ENCODE data around the gene ISY1.

The ISY1 gene

DNA sequence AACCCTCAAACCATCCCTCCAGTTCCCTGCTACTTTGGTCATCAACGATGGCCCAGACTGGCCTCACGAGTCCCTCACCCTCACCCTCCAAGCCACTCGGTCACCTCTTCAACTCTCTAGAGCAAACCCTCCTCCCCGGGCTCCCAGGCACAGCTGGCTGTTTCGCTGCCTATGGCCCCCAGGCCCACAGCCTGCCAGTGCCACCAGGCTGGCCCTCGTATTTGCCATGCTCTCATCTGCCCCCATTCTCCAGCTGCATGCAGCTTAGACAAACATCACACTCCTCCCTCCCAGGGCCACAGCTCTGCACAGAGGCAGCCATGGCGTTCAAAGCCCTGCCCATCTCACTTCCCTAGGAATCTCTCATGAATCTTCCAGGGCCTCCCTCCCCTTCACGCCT, 53.1 kb downstream of the ISY1 start:
- no peak overlapping the region for H3K4me3 ChIP-seq (ENCODE audit: low read depth, low read length, poor library complexity, severe bottlenecking)
- H3F3A ChIP-seq (ENCODE audit: insufficient read depth, low read length) = no peaks in the 10 kb centered on the region
- no peak for TF ChIP-seq EZH2 (IDR thresholded peaks at IDR 0.05; ENCODE audit: borderline replicate concordance, low read length)
- TF ChIP-seq, protein P1, sequence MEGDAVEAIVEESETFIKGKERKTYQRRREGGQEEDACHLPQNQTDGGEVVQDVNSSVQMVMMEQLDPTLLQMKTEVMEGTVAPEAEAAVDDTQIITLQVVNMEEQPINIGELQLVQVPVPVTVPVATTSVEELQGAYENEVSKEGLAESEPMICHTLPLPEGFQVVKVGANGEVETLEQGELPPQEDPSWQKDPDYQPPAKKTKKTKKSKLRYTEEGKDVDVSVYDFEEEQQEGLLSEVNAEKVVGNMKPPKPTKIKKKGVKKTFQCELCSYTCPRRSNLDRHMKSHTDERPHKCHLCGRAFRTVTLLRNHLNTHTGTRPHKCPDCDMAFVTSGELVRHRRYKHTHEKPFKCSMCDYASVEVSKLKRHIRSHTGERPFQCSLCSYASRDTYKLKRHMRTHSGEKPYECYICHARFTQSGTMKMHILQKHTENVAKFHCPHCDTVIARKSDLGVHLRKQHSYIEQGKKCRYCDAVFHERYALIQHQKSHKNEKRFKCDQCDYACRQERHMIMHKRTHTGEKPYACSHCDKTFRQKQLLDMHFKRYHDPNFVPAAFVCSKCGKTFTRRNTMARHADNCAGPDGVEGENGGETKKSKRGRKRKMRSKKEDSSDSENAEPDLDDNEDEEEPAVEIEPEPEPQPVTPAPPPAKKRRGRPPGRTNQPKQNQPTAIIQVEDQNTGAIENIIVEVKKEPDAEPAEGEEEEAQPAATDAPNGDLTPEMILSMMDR (IDR thresholded peaks at IDR 0.05; ENCODE audit: low read length) = no peak
- peaks cover 15% of the 10 kb centered on the region; the same call in 1 of the 2 replicates for H3K36me3 ChIP-seq (ENCODE audit: insufficient read depth, low read length)
- H3K9me3 ChIP-seq (ENCODE audit: low read length) = no peaks in the 10 kb centered on the region
- no peaks in the 10 kb centered on the region for H3K9me2 ChIP-seq (ENCODE audit: low read depth, low read length)
- no peak overlapping the region for H3K4me2 ChIP-seq (ENCODE audit: low read length)
- H3K27me3 ChIP-seq (ENCODE audit: insufficient read depth, low read length) = no peaks in the 10 kb centered on the region
- no peaks in the 10 kb centered on the region for H3K79me2 ChIP-seq (ENCODE audit: insufficient read depth, low read length)
- no peaks in the 10 kb centered on the region for H4K20me1 ChIP-seq (ENCODE audit: insufficient read depth, low read length)
- no peak overlapping the region for H3K9ac ChIP-seq (ENCODE audit: low read length)
- peaks cover 35% of the 10 kb centered on the region for H3K4me1 ChIP-seq (ENCODE audit: insufficient read depth, low read length, severe bottlenecking)
- H2AFZ ChIP-seq (ENCODE audit: low read length) = no peak overlapping the region
- no peak overlapping the region for H3K27ac ChIP-seq (ENCODE audit: low read depth, low read length, poor library complexity, severe bottlenecking)

DNA sequence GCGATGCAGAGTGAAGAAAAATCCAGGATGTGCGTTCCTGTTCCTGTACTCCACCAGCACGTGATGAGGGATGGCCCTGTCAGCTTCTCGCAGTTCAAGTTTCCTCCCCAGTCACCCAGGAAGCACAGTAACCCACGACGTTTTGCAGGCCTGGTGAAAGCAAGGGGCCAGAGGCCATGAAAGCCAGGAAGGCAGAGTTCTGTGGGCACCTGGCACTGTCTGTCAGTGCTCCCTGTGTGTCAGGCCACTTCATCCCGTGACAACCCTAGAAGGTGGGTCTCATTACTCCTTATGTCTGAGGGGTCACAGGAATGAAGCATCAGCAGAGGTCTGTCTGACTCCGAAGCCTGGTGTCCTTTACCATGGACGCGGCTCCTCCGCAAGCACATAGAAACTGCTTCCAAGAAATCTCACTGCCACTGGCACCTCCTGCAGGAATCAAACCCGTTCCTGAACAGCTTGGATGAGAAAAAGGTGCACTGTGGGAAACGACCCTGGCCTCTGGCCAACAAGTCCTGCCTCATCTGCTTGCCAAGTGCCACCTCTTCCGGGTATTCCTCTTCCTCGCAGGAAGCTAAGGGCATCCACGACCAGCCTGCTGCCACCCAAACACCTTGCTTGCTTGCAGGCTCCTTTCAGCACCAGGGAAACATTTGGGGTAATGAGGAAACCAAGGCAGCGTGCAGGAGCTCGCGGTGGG, 53.8 kb downstream of the ISY1 start:
- H3F3A ChIP-seq (ENCODE audit: insufficient read depth, low read length) = no peaks in the 10 kb centered on the region
- H3K4me1 ChIP-seq (ENCODE audit: insufficient read depth, low read length, severe bottlenecking) = peaks cover 30% of the 10 kb centered on the region
- no peaks in the 10 kb centered on the region for H3K9me2 ChIP-seq (ENCODE audit: low read depth, low read length)
- no peak overlapping the region for H3K27ac ChIP-seq (ENCODE audit: low read depth, low read length, poor library complexity, severe bottlenecking)
- peaks cover 15% of the 10 kb centered on the region; the same call in 1 of the 2 replicates for H3K36me3 ChIP-seq (ENCODE audit: insufficient read depth, low read length)
- H3K4me3 ChIP-seq (ENCODE audit: low read depth, low read length, poor library complexity, severe bottlenecking) = no peak overlapping the region
- H4K20me1 ChIP-seq (ENCODE audit: insufficient read depth, low read length) = no peaks in the 10 kb centered on the region
- TF ChIP-seq, protein P1 (IDR thresholded peaks at IDR 0.05; ENCODE audit: low read length) = no peak
- no peak for TF ChIP-seq EZH2 (IDR thresholded peaks at IDR 0.05; ENCODE audit: borderline replicate concordance, low read length)
- H3K4me2 ChIP-seq (ENCODE audit: low read length) = no peak overlapping the region
- H3K27me3 ChIP-seq (ENCODE audit: insufficient read depth, low read length) = no peaks in the 10 kb centered on the region
- H3K79me2 ChIP-seq (ENCODE audit: insufficient read depth, low read length) = no peaks in the 10 kb centered on the region
- H3K9ac ChIP-seq (ENCODE audit: low read length) = no peak overlapping the region
- H3K9me3 ChIP-seq (ENCODE audit: low read length) = no peaks in the 10 kb centered on the region
- no peak overlapping the region for H2AFZ ChIP-seq (ENCODE audit: low read length)

GRCh38 chr3:129106320-129106719, 54.5 kb downstream of the ISY1 start:
- Histone ChIP-seq H3K9ac (ENCODE audit: low read length) (no peak overlapping the region), H3K9me2 (ENCODE audit: low read depth, low read length) (no peaks in the 10 kb centered on the region), H3K27ac (ENCODE audit: low read depth, low read length, poor library complexity, severe bottlenecking) (peak overlapping the region; percentile 8), H2AFZ (ENCODE audit: low read length) (no peak overlapping the region), H3K9me3 (ENCODE audit: low read length) (no peaks in the 10 kb centered on the region), H3K4me3 (ENCODE audit: low read depth, low read length, poor library complexity, severe bottlenecking) (no peak overlapping the region), H3K27me3 (ENCODE audit: insufficient read depth, low read length) (no peaks in the 10 kb centered on the region), H3K4me2 (ENCODE audit: low read length) (no peak overlapping the region), H4K20me1 (ENCODE audit: insufficient read depth, low read length) (no peaks in the 10 kb centered on the region), H3K4me1 (ENCODE audit: insufficient read depth, low read length, severe bottlenecking) (peaks cover 26% of the 10 kb centered on the region), H3F3A (ENCODE audit: insufficient read depth, low read length) (no peaks in the 10 kb centered on the region), H3K79me2 (ENCODE audit: insufficient read depth, low read length) (no peaks in the 10 kb centered on the region), H3K36me3 (ENCODE audit: insufficient read depth, low read length) (peaks cover 16% of the 10 kb centered on the region)
- TF ChIP-seq EZH2 (IDR thresholded peaks at IDR 0.05; ENCODE audit: borderline replicate concordance, low read length) = no peak
- TF ChIP-seq, protein P1 (IDR thresholded peaks at IDR 0.05; ENCODE audit: low read length) = peak; percentile 39; the same call in 1 of the 2 replicates
